Vagina (tissue), 2 donors: ENCODE results near the gene DCTN2.

ENCODE experiments used
- CTCF ChIP-seq, 3 experiments: fragments of 450-650 bp in 2 of 3; fragments of 200-600 bp in 1 of 3; sonication (generic) in 1 of 3; IDR thresholded peaks; one replicate each; pipeline ENCODE4 v1.5.1; 2017 to 2019; ENCODE audit warnings: antibody characterized with exemption in 3 of 3, mild to moderate bottlenecking in 2 of 3, moderate library complexity in 2 of 3
- POLR2A ChIP-seq, 2 donors: fragments of 450-650 bp; IDR thresholded peaks; one replicate each; pipeline ENCODE4 v1.6.1; 2017; ENCODE audit warnings: antibody characterized with exemption in 2 of 2, mild to moderate bottlenecking in 2 of 2, moderate library complexity in 2 of 2
- POLR2AphosphoS5 ChIP-seq, 2 donors: sonication (generic); formaldehyde crosslinking; IDR thresholded peaks; one replicate each; pipeline ENCODE4 v1.9.0; 2017; ENCODE audit warnings: antibody characterized with exemption in 2 of 2, mild to moderate bottlenecking in 2 of 2, low read depth in 1 of 2; ENCODE audit not compliant: insufficient read depth in 1 of 2

GRCh38 chr12:57554897-57555296 lies 7.9 kb upstream of the DCTN2 start:
- TF ChIP-seq CTCF (IDR thresholded peaks at IDR 0.05): no peak
- no peak for TF ChIP-seq POLR2AphosphoS5 (IDR thresholded peaks at IDR 0.05; ENCODE audit: insufficient read depth in 1 of 2, low read depth in 1 of 2)
- TF ChIP-seq POLR2A (IDR thresholded peaks at IDR 0.05): no peak
